ENCODE results near the gene KDM6A.
"Not testable (repeated sequence)": the region's sequence is repeated elsewhere in the genome, so short reads cannot be mapped to it uniquely, and the experiment has no call there.

Gene KDM6A

DNA sequence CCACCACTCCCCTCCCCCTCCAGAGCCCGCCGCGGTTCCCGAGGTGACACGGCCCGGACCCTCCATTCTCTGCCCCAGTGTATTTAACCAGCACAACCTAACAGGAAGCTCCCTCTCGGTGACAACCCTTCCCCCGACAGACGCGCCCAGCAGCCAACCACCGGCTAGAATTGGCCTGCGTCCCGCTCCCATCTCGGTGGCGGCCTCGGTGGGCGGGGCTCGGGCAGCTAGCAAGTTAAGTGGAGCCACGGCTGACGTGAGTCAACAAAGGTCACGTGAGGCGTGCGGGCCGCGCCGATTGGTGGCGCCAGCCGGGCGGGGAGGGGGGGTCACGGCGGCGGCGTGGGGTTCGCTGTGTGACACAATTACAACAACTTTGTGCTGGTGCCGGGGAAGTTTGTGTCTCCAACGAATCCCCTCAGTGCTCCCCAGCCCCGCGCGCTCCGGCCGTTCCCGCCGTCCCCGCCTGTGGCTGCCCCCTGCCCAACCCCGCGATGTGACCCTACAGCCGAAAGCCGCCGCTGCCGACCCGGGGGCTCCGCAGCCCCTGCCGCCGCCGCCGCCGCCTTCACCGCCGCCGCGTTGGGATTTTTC is at the start of gene KDM6A:
TSS of gene KDM6A (plus strand) at position 368 of the 594 bp plus-strand sequence. CDS start 364 bp downstream, outside the sequence.
- DNase-seq (ENCODE audit: low read depth): peak; percentile 80

GRCh38 chrX:44823193-44823592 is 49.8 kb upstream of the KDM6A start:
- not testable (repeated sequence) for DNase-seq (ENCODE audit: low read depth)

GRCh38 chrX:44828008-44828605 is 44.9 kb upstream of the KDM6A start:
- DNase-seq (ENCODE audit: low read depth): no peak

DNA sequence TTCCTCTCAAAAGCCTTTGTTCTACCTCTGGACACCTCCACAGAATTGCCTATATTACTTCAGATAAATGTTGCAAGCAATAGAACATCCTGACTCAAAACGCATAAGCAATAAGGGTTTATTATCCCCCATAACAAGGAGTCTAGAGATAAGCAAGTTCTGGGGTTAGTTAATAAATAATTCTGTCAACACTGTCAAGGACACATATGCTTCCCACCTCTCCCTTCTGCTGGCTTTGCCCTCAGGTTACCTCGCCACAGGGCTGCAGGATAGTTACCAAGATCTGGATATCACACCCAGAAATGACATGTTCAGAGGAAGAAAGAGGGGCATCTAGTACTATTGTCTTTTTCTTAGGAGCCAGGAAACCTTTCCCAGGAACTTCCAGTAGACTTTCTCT is 43.2 kb upstream of the KDM6A start:
- no peak for DNase-seq (ENCODE audit: low read depth)

- no peak for DNase-seq (ENCODE audit: low read depth)
Measured at GRCh38 chrX:44842550-44843317, 30.3 kb upstream of the KDM6A start.

DNA sequence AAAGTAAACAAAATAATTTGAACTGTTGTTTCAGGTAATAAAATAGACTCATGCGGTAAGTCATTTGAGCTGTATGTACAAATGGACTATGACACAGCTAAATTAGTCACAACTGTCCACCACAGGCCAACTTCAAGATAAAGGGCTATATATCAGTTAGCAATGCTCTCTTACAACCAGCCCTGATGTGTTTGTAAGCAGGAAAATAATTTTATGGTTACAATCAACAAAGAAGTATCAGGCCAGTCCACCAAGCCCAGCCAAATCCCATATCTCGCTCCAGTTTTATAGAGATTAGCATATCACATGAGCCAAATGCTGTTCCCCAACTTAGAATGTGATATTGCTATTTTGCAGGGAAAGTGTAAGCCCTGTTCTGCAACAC is 29.7 kb upstream of the KDM6A start:
- DNase-seq (ENCODE audit: low read depth): no peak

GRCh38 chrX:44843753-44844152 is 29.2 kb upstream of the KDM6A start, which contains the start of gene DUSP21:
TSS of gene DUSP21 (plus strand) at chrX:44844021. CDS start at chrX:44844133, 112 bp downstream.
- DNase-seq (ENCODE audit: low read depth): no peak

DNA sequence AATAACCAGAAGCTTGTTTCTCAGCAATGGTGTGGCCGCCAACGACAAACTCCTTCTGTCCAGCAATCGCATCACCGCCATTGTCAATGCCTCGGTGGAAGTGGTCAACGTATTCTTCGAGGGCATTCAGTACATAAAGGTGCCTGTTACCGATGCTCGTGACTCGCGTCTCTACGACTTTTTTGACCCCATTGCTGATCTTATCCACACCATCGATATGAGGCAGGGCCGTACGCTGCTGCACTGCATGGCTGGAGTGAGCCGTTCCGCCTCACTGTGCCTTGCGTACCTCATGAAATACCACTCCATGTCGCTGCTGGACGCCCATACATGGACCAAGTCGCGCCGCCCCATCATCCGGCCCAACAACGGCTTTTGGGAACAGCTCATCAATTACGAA is 28.8 kb upstream of the KDM6A start:
- DNase-seq (ENCODE audit: low read depth): no peak

DNA sequence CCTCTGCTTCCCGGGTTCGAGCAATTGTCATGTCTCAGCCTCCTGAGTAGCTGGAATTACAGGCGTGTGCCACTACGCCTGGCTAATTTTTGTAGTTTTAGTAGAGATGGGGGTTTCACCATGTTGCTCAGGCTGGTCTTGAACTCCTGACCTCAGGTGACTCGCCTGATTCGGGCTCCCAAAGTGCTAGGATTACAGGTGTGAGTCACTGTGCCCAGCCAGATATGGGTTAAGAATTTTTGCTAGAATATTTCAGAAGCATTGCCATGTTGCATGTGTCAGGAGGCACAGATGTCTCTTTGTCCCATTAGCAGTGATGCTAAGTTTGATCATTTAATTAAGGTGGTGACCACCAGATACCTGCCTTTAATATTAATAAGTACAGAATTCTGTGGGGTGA is 22.1 kb upstream of the KDM6A start:
- DNase-seq (ENCODE audit: low read depth): not testable (repeated sequence)

GRCh38 chrX:44871114-44871645 is 1.8 kb upstream of the KDM6A start:
- no peak for DNase-seq (ENCODE audit: low read depth)

DNA sequence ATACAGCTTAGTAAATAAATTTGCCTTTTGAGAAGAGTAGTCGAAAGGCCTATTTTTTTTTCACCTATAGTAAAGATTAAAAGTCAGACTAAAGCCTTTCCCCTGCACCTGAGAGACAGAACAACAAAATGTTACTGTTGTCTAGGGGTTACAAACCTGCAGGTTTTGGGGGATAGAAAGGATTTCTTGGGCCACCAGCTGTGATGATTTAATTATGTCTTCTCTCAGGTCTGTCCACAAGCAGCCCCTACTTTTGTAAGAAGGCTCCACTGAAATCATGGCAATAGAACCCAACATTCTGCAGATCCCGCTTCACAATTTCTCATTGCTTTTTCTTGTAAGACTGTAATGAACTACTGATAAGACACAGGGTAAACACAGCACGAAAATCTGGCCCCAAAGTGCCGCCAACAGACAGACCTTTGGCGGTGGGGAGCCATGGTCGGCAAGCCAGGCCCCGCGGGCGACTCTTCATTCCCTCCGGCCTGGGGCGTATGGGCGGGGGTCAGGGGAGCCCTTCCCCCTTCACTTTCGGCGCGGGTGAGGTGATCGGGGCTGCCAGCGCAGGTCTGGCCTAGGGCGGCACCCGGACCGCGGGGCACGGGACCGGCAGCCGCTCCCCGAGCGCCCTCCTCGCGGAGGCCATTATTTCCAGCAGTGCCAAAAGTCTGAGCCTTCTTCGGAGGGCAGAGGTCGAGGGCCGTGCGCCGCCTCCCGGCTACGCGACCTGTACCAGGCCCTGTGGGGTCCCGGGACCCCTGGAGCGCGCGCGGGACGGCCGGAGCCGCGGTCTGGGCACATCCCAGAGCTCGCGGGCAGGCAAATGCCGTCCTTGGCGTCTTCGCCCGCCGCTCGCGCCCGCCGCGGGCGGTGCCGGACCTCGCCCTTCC is 812 bp upstream of the KDM6A start:
- peak; percentile 1 for DNase-seq (ENCODE audit: low read depth)

DNA sequence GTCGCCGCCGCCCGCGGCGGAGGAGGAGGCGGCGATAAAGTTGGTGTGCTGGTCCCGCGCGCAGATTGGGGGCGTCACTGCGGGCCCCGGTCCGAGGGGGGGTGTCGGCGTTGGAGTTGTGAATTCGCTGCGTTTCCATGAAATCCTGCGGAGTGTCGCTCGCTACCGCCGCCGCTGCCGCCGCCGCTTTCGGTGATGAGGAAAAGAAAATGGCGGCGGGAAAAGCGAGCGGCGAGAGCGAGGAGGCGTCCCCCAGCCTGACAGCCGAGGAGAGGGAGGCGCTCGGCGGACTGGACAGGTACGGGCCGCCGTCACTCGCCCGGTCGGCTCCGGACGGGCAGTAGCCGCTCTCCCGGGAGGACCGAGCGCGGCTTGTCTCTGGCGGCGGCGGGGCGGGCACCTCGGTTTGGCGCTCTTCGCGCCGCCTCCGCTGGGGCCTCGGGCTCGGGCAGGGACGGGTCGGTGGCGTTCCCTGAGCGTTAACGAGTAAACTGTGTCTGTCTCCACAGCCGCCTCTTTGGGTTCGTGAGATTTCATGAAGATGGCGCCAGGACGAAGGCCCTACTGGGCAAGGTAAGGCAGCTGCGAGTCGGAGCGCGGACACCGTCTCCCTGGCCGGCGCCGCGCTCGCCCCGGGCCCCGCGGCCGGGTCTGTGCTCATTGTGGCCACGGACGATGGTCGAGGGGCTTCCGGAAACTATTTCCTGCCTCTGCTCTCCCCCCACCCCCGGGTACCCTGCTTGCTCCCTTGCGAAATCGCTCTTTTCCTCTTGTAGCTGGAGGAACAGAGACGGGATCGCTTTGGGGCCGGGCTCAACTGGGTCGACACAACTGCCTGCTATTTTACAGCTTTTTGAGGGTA is 658 bp downstream of the KDM6A start:
- peak; percentile 10 for DNase-seq (ENCODE audit: low read depth)

DNA sequence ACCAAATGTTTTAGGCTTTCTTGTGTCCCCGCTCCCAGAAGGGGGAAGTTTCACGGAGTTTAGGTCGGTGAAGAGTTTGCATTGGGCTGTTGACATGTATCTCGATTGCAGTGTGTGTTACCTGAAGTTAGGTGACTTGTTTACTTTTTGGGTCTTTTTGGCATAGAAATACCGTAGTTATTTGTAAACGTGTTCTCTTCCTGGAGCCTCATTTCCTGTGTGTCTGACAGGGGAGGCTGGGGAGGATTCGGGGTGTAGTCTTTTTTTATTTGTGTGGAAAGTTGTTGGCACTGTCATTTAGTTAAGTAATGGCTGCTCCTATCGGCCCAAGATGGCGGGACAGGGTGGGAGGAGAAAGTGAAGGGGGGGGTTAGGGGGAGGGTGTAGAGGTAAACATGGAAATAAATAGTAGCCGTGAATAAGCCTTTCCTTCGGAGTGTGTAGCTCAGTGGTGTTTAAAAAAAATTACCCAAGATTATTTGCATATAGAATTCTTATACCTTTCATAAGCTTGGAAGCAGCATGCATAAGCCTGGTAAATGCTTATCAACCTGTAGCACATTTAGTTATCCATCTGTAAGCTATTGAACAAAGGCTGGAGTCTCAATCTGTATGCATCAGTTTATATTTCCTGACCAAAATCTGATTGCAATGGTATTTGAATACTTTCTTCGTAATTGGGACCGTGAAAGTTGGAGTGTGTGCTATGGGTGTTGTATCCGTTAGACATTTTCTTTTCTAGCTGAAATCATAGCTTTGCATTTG is 1.6 kb downstream of the KDM6A start:
- DNase-seq (ENCODE audit: low read depth): no peak

DNA sequence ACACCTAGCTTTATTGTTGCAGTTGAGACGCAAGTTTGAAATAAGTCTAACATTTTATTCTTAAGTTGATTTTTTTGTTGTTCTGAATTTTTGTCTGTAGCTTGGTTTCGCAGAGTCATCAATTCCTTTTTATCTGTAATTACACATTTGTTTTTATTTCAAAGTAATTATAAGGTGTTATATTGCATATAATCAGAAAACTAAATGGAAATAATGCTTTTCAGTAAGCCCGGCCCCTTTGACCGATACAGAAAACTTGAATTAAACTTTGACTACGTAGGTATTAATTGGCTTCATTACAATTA is 2.1 kb downstream of the KDM6A start:
- no peak for DNase-seq (ENCODE audit: low read depth)

- no peak for DNase-seq (ENCODE audit: low read depth)
Measured at GRCh38 chrX:44876086-44876485, 3.1 kb downstream of the KDM6A start.

DNA sequence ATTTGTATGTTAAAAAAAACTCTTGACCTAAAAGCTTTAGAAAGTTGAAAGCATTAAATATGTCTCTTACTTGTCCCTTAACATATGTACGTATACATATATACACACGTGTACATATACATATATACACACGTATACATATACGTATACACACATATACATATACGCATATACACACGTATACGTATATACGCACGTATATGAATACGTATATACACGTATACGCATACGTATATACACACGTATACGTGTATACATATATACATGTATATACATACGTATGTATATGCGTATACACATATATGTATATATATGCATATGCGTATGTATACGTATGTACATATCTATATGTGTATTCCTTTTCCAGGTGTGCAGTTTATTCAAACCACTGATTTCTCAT is 3.8 kb downstream of the KDM6A start:
- no peak for DNase-seq (ENCODE audit: low read depth)

DNA sequence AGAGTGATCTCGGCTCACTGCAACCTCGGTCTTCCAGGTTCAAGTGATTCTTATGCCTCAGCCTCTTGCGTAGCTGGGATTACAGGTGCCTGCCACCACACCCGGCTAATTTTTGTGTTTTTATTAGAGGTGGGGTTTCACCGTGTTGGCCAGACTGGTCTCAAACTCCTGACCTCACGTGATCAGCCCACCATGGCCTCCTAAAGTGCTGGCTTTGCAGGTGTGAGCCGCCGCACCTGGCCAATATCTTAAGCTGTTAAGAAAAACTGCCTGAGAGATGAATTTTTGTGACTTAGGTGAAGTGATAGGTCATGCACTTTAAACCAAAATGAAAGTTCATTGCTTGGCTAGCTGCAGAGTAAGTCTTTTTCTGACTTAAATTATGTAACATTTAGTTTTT is 5.8 kb downstream of the KDM6A start:
- no peak for DNase-seq (ENCODE audit: low read depth)

DNA sequence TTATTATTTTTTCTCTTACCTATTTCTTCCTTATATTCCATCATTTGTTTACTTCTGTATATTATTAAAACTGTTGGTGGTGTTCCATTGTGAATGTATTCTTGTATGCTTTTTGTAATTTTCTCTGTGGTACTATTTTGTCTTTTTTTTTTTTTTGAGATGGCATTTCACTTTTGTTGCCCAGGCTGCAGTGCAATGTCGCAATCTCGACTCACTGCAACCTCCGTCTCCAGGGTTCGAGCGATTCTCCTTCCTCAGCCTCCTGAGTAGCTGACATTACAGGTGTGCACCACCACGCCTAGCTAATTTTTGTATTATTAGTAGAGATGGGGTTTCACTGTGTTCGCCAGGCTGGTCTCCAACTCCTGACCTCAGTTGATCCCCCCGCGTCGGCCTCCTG is 8.6 kb downstream of the KDM6A start:
- DNase-seq (ENCODE audit: low read depth): no peak

GRCh38 chrX:44882635-44883034 is 9.6 kb downstream of the KDM6A start:
- no peak for DNase-seq (ENCODE audit: low read depth)

DNA sequence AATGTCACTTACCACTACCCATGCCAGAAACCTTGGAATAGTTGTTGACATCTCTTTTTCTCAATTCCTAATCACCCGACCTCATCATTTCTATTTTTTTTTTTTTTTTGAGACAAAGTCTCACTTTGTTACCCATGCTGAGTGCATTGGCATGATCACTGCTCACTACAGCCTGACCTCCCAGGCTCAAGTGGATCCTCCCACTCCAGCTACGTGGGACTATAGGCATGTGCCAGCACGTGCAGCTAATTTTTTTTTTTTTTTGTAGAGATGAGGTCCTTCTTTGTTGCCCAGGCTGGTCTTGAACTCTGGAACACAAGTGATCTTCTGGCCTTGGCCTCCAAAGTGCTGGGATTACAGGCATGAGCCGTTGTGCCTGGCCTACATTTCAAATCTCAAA is 12.0 kb downstream of the KDM6A start:
- no peak for DNase-seq (ENCODE audit: low read depth)

- no peak for DNase-seq (ENCODE audit: low read depth)
Measured at GRCh38 chrX:44889824-44890223, 16.8 kb downstream of the KDM6A start.
